ENCODE data around the gene KLHL29. TPM values are rescaled to one million over a fixed set of nuclear protein-coding genes. Genes with fewer than 3 reads are reported as not detected.

The KLHL29 gene
- total RNA-seq, 1 experiment from 2014 or later = 2.6 TPM

- Histone ChIP-seq H3K4me2 (ENCODE audit: low read length) (no peak overlapping the region), H3F3A (ENCODE audit: low read length, unreplicated experiment) (no peaks in the 10 kb centered on the region), H3K4me1 (ENCODE audit: insufficient read depth, low read length) (no peaks in the 10 kb centered on the region), H3K9ac (ENCODE audit: low read length) (no peak overlapping the region), H2AFZ (ENCODE audit: low read length) (no peak overlapping the region), H3K9me3 (ENCODE audit: low read length) (no peaks in the 10 kb centered on the region), H3K9me2 (replicated peaks; ENCODE audit: low read length) (no peaks in the 10 kb centered on the region), H3K27ac (ENCODE audit: low read length) (no peak overlapping the region), H3K79me2 (ENCODE audit: low read length) (no peaks in the 10 kb centered on the region), H4K20me1 (ENCODE audit: low read length) (no peaks in the 10 kb centered on the region), H3K4me3 (ENCODE audit: low read length) (no peak overlapping the region), H3K27me3 (ENCODE audit: low read length) (no peaks in the 10 kb centered on the region), H3K36me3 (ENCODE audit: low read depth, low read length) (no peaks in the 10 kb centered on the region)
- intact Hi-C loops (cut with micrococcal nuclease) = no loop called here
- DNase-seq (no peak), ATAC-seq (no peak)
- no TSS peak for BruUV-seq (replicated peaks)
- ChIA-PET CTCF (no interaction called here), POLR2A (ENCODE audit: unreplicated experiment) (no interaction called here)
- no peak for TF ChIP-seq EZH2phosphoT487 (IDR thresholded peaks at IDR 0.05; ENCODE audit: borderline replicate concordance, low read length)
- no peak for TF ChIP-seq EZH2 (IDR thresholded peaks at IDR 0.05; ENCODE audit: low read length, unreplicated experiment)
- TF ChIP-seq, protein P1, sequence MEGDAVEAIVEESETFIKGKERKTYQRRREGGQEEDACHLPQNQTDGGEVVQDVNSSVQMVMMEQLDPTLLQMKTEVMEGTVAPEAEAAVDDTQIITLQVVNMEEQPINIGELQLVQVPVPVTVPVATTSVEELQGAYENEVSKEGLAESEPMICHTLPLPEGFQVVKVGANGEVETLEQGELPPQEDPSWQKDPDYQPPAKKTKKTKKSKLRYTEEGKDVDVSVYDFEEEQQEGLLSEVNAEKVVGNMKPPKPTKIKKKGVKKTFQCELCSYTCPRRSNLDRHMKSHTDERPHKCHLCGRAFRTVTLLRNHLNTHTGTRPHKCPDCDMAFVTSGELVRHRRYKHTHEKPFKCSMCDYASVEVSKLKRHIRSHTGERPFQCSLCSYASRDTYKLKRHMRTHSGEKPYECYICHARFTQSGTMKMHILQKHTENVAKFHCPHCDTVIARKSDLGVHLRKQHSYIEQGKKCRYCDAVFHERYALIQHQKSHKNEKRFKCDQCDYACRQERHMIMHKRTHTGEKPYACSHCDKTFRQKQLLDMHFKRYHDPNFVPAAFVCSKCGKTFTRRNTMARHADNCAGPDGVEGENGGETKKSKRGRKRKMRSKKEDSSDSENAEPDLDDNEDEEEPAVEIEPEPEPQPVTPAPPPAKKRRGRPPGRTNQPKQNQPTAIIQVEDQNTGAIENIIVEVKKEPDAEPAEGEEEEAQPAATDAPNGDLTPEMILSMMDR (conservative IDR thresholded peaks at IDR 0.05; ENCODE audit: low read depth, low read length) = no peak
Observed at GRCh38 chr2:23500836-23501235, 115.9 kb downstream of the KLHL29 start.

GRCh38 chr2:23502096-23502495, 117.1 kb downstream of the KLHL29 start:
- no peak overlapping the region for H3K27ac ChIP-seq (ENCODE audit: low read length)
- no peak for DNase-seq
- no peaks in the 10 kb centered on the region for H3K9me3 ChIP-seq (ENCODE audit: low read length)
- TF ChIP-seq, protein P1 (conservative IDR thresholded peaks at IDR 0.05; ENCODE audit: low read depth, low read length) = no peak
- no peak for TF ChIP-seq EZH2 (IDR thresholded peaks at IDR 0.05; ENCODE audit: low read length, unreplicated experiment)
- TF ChIP-seq EZH2phosphoT487 (IDR thresholded peaks at IDR 0.05; ENCODE audit: borderline replicate concordance, low read length) = no peak
- no peak overlapping the region for H3K4me3 ChIP-seq (ENCODE audit: low read length)
- no peaks in the 10 kb centered on the region for H3K4me1 ChIP-seq (ENCODE audit: insufficient read depth, low read length)
- H3F3A ChIP-seq (ENCODE audit: low read length, unreplicated experiment) = no peaks in the 10 kb centered on the region
- no peak for ATAC-seq
- no peaks in the 10 kb centered on the region for H3K36me3 ChIP-seq (ENCODE audit: low read depth, low read length)
- CTCF ChIA-PET = no interaction called here
- H3K9ac ChIP-seq (ENCODE audit: low read length) = no peak overlapping the region
- H3K79me2 ChIP-seq (ENCODE audit: low read length) = no peaks in the 10 kb centered on the region
- H2AFZ ChIP-seq (ENCODE audit: low read length) = no peak overlapping the region
- intact Hi-C loops (cut with micrococcal nuclease) = no loop called here
- no peaks in the 10 kb centered on the region for H3K9me2 ChIP-seq (replicated peaks; ENCODE audit: low read length)
- no peaks in the 10 kb centered on the region for H4K20me1 ChIP-seq (ENCODE audit: low read length)
- POLR2A ChIA-PET (ENCODE audit: unreplicated experiment) = no interaction called here
- H3K4me2 ChIP-seq (ENCODE audit: low read length) = no peak overlapping the region
- no peaks in the 10 kb centered on the region for H3K27me3 ChIP-seq (ENCODE audit: low read length)
- no TSS peak for BruUV-seq (replicated peaks)

GRCh38 chr2:23503097-23503496, 118.1 kb downstream of the KLHL29 start:
- no peak overlapping the region for H2AFZ ChIP-seq (ENCODE audit: low read length)
- BruUV-seq (replicated peaks) = no TSS peak
- no peak for DNase-seq
- no peak for TF ChIP-seq EZH2 (IDR thresholded peaks at IDR 0.05; ENCODE audit: low read length, unreplicated experiment)
- TF ChIP-seq, protein P1 (conservative IDR thresholded peaks at IDR 0.05; ENCODE audit: low read depth, low read length) = no peak
- TF ChIP-seq EZH2phosphoT487 (IDR thresholded peaks at IDR 0.05; ENCODE audit: borderline replicate concordance, low read length) = no peak
- H3K4me2 ChIP-seq (ENCODE audit: low read length) = no peak overlapping the region
- H3K79me2 ChIP-seq (ENCODE audit: low read length) = no peaks in the 10 kb centered on the region
- no peaks in the 10 kb centered on the region for H3F3A ChIP-seq (ENCODE audit: low read length, unreplicated experiment)
- no peak overlapping the region for H3K4me3 ChIP-seq (ENCODE audit: low read length)
- H3K9ac ChIP-seq (ENCODE audit: low read length) = no peak overlapping the region
- no peaks in the 10 kb centered on the region for H4K20me1 ChIP-seq (ENCODE audit: low read length)
- H3K4me1 ChIP-seq (ENCODE audit: insufficient read depth, low read length) = no peaks in the 10 kb centered on the region
- no peaks in the 10 kb centered on the region for H3K9me3 ChIP-seq (ENCODE audit: low read length)
- no peaks in the 10 kb centered on the region for H3K27me3 ChIP-seq (ENCODE audit: low read length)
- no peak for ATAC-seq
- ChIA-PET POLR2A (ENCODE audit: unreplicated experiment) (no interaction called here), CTCF (no interaction called here)
- H3K36me3 ChIP-seq (ENCODE audit: low read depth, low read length) = no peaks in the 10 kb centered on the region
- intact Hi-C loops (cut with micrococcal nuclease) = no loop called here
- no peak overlapping the region for H3K27ac ChIP-seq (ENCODE audit: low read length)
- no peaks in the 10 kb centered on the region for H3K9me2 ChIP-seq (replicated peaks; ENCODE audit: low read length)
